ENCODE data around the gene SPC24.

SPC24 gene

GRCh38 chr19:11155373-11156120, at the start of gene SPC24:
Gene SPC24, minus strand, starts transcription at chr19:11155782. Its CDS starts 6 bp downstream, at chr19:11155776.
- peak; percentile 85 to 95 for DNase-seq (ENCODE audit: extremely low read depth in 1 of 2, low read depth in 1 of 2)

- DNase-seq (ENCODE audit: extremely low read depth in 1 of 2, low read depth in 1 of 2) = no peak
Measured at GRCh38 chr19:11204943-11205349, 49.4 kb upstream of the SPC24 start.

GRCh38 chr19:11204076-11204602, 48.6 kb upstream of the SPC24 start:
- no peak for DNase-seq (ENCODE audit: extremely low read depth in 1 of 2, low read depth in 1 of 2)

GRCh38 chr19:11203194-11204075, 47.9 kb upstream of the SPC24 start:
- no peak for DNase-seq (ENCODE audit: extremely low read depth in 1 of 2, low read depth in 1 of 2)

- no peak for DNase-seq (ENCODE audit: extremely low read depth in 1 of 2, low read depth in 1 of 2)
Measured at GRCh38 chr19:11202488-11203193, 47.1 kb upstream of the SPC24 start.

GRCh38 chr19:11201791-11202190, 46.2 kb upstream of the SPC24 start:
- DNase-seq (ENCODE audit: extremely low read depth in 1 of 2, low read depth in 1 of 2) = no peak

- DNase-seq (ENCODE audit: extremely low read depth in 1 of 2, low read depth in 1 of 2) = no peak
Measured at GRCh38 chr19:11200931-11201330, 45.3 kb upstream of the SPC24 start.

- no peak for DNase-seq (ENCODE audit: extremely low read depth in 1 of 2, low read depth in 1 of 2)
Measured at GRCh38 chr19:11200015-11200574, 44.5 kb upstream of the SPC24 start.

- no peak for DNase-seq (ENCODE audit: extremely low read depth in 1 of 2, low read depth in 1 of 2)
Measured at GRCh38 chr19:11199517-11199916, 43.9 kb upstream of the SPC24 start.

- DNase-seq (ENCODE audit: extremely low read depth in 1 of 2, low read depth in 1 of 2) = no peak
Measured at GRCh38 chr19:11198769-11199424, 43.3 kb upstream of the SPC24 start.

GRCh38 chr19:11198175-11198534, 42.6 kb upstream of the SPC24 start:
- DNase-seq (ENCODE audit: extremely low read depth in 1 of 2, low read depth in 1 of 2) = no peak

- peak; percentile 44 to 55 for DNase-seq (ENCODE audit: extremely low read depth in 1 of 2, low read depth in 1 of 2)
Measured at GRCh38 chr19:11197291-11198174, 42.0 kb upstream of the SPC24 start, which contains the start of gene KANK2. Gene KANK2, minus strand, starts transcription at chr19:11197545. Its CDS starts 3,034 bp downstream, at chr19:11194511.

- DNase-seq (ENCODE audit: extremely low read depth in 1 of 2, low read depth in 1 of 2) = no peak
Measured at GRCh38 chr19:11196406-11197287, 41.1 kb upstream of the SPC24 start.

GRCh38 chr19:11195681-11196080, 40.1 kb upstream of the SPC24 start:
- no peak for DNase-seq (ENCODE audit: extremely low read depth in 1 of 2, low read depth in 1 of 2)

GRCh38 chr19:11194656-11195558, 39.3 kb upstream of the SPC24 start:
- DNase-seq (ENCODE audit: extremely low read depth in 1 of 2, low read depth in 1 of 2) = no peak

GRCh38 chr19:11194173-11194572, 38.6 kb upstream of the SPC24 start:
- no peak for DNase-seq (ENCODE audit: extremely low read depth in 1 of 2, low read depth in 1 of 2)
